Bronchial epithelial cell (primary cell): ENCODE results near the gene SBNO2. TPM values are rescaled to one million over a fixed set of nuclear protein-coding genes. Genes with fewer than 3 reads are reported as not detected.
A peak's percentile ranks its signal among the peaks of the same experiment; 100 is the strongest.

Source experiments
- DNase-seq: peaks from one replicate; pipeline ENCODE4 v3.0.0-alpha.2; 2010; ENCODE audit warnings: low read depth
- FAIRE-seq: peaks from 2 replicates; lab custom pipeline; 2011; peaks lifted over from hg19 to GRCh38; lab: Jason Lieb, UNC
- H3K27me3 ChIP-seq: 2 replicates; pipeline ENCODE4 v1.5.1; 2011; ENCODE audit warnings: low read length; ENCODE audit not compliant: control insufficient read depth, insufficient read depth
- H3K36me3 ChIP-seq: 2 replicates; pipeline ENCODE4 v1.5.1; 2011; ENCODE audit warnings: low read length; ENCODE audit not compliant: control insufficient read depth, insufficient read depth
- H3K4me3 ChIP-seq: 2 replicates; pipeline ENCODE4 v1.5.1; 2011; ENCODE audit warnings: mild to moderate bottlenecking, low read depth, low read length, control low read depth
- CTCF ChIP-seq: IDR thresholded peaks from 2 replicates; pipeline ENCODE4 v1.5.1; 2011; ENCODE audit warnings: mild to moderate bottlenecking, moderate library complexity, low read length, control low read depth, inconsistent platforms; ENCODE audit not compliant: insufficient read depth, severe bottlenecking
- total RNA-seq: library from RNA; depleted of rRNA; stranded (reverse); fragments of >200 nt; gene quantifications from 2 replicates; pipeline ENCODE4 v1.2.1, GENCODE V29; 2014

Gene SBNO2
- total RNA-seq, 1 donor from 2014 or later, result 16.8 TPM

GRCh38 chr19:1153891-1154730 lies 20.0 kb downstream of the SBNO2 start:
- FAIRE-seq, result no peak
- peak overlapping the region; percentile 7 for H3K4me3 ChIP-seq

GRCh38 chr19:1151917-1152587 lies 22.0 kb downstream of the SBNO2 start:
- no peak for TF ChIP-seq CTCF
- FAIRE-seq, result no peak

More at GRCh38 chr19:1153891-1154730, 20.0 kb downstream of the SBNO2 start:
- DNase-seq, result no peak
- TF ChIP-seq CTCF, result no peak
- Histone ChIP-seq H3K36me3 (peaks cover 26% of the 10 kb centered on the region), H3K27me3 (no peaks in the 10 kb centered on the region)

GRCh38 chr19:1151037-1151724 lies 22.9 kb downstream of the SBNO2 start:
- H3K36me3 ChIP-seq, result peaks cover 30% of the 10 kb centered on the region
- no peaks in the 10 kb centered on the region for H3K27me3 ChIP-seq
- TF ChIP-seq CTCF, result no peak
- FAIRE-seq, result no peak
- DNase-seq, result no peak
- H3K4me3 ChIP-seq, result no peak overlapping the region

More at GRCh38 chr19:1151917-1152587, 22.0 kb downstream of the SBNO2 start:
- no peak for DNase-seq
- H3K4me3 ChIP-seq, result no peak overlapping the region
- H3K27me3 ChIP-seq, result no peaks in the 10 kb centered on the region
- H3K36me3 ChIP-seq, result peaks cover 27% of the 10 kb centered on the region

GRCh38 chr19:1150333-1151036 lies 23.6 kb downstream of the SBNO2 start:
- H3K36me3 ChIP-seq, result peaks cover 32% of the 10 kb centered on the region
- TF ChIP-seq CTCF, result no peak
- DNase-seq (no peak), FAIRE-seq (no peak)
- H3K4me3 ChIP-seq, result no peak overlapping the region
- H3K27me3 ChIP-seq, result no peaks in the 10 kb centered on the region

- no peak overlapping the region for H3K4me3 ChIP-seq
- H3K27me3 ChIP-seq, result no peaks in the 10 kb centered on the region
- TF ChIP-seq CTCF, result no peak
- DNase-seq (no peak), FAIRE-seq (no peak)
- H3K36me3 ChIP-seq, result peaks cover 34% of the 10 kb centered on the region
These were observed 24.6 kb downstream of the SBNO2 start for GRCh38 chr19:1149259-1150045.
